ENCODE measurements around the gene ID4.

Gene ID4

DNA sequence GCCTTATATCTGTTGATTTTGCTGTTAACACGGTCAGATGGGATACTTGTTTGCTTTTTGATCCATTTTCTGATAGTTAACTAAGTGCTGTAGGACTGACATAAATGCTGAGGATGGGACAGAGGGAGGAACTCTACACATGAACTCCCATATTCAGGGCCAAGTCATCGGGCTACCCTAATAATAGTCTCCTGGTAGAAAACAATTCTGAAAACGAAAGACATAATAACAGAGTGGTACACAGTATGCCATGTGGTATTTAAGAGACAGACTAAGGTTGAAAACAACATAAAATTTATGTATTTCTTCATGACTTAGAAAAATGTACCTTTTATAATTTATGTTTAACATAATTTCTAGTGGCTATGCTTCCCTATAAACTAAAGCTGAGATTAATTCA, 12.0 kb downstream of the ID4 start:
- H3K27me3 ChIP-seq (ENCODE audit: control insufficient read depth, low read length), result no peaks in the 10 kb centered on the region
- H3K9me2 ChIP-seq (replicated peaks; ENCODE audit: control insufficient read depth, low read length), result no peaks in the 10 kb centered on the region
- H4K20me1 ChIP-seq (ENCODE audit: control insufficient read depth, insufficient read depth, low read depth, low read length), result no peaks in the 10 kb centered on the region
- H3K4me1 ChIP-seq (ENCODE audit: control insufficient read depth, low read length), result peaks cover 19% of the 10 kb centered on the region
- no peaks in the 10 kb centered on the region for H3K36me3 ChIP-seq (ENCODE audit: control insufficient read depth, low read length)
- no peak overlapping the region for H3K4me2 ChIP-seq (ENCODE audit: low read length)
- no peaks in the 10 kb centered on the region for H3F3A ChIP-seq (ENCODE audit: control insufficient read depth, insufficient read depth)
- no peak for TF ChIP-seq CTCF (IDR thresholded peaks at IDR 0.05; ENCODE audit: low read depth, low read length, poor library complexity, severe bottlenecking)
- no peak for TF ChIP-seq EZH2phosphoT487 (IDR thresholded peaks at IDR 0.05; ENCODE audit: borderline replicate concordance, low read length)
- H3K79me2 ChIP-seq (ENCODE audit: control insufficient read depth, low read length), result no peaks in the 10 kb centered on the region
- H3K27ac ChIP-seq (ENCODE audit: low read depth, low read length), result no peak overlapping the region
- H3K4me3 ChIP-seq (ENCODE audit: low read length), result no peak overlapping the region
- H3K9me3 ChIP-seq (ENCODE audit: control insufficient read depth, insufficient read depth, low read length), result no peaks in the 10 kb centered on the region

DNA sequence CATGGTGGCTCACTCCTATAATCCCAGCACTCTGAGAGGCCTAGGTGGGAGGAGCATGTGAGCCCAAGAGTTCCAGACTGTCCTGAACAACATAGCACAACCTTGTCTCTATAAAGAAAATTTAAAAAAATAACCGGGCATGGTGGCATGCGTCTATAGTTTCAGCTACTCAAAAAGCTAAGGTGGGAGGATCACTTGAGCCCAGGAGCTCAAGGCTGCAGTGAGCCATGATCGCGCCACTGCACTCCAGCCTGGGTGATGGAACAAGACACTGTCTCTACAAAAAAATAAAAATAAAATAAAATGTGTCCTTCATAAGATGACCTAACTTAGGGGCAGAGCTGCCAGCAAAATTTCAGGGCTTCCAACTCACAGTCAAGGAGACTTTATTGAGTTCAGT, 12.6 kb downstream of the ID4 start:
- Histone ChIP-seq H3K4me3 (ENCODE audit: low read length) (no peak overlapping the region), H3F3A (ENCODE audit: control insufficient read depth, insufficient read depth) (no peaks in the 10 kb centered on the region), H3K4me2 (ENCODE audit: low read length) (no peak overlapping the region), H3K27ac (ENCODE audit: low read depth, low read length) (no peak overlapping the region), H3K9me2 (replicated peaks; ENCODE audit: control insufficient read depth, low read length) (no peaks in the 10 kb centered on the region), H4K20me1 (ENCODE audit: control insufficient read depth, insufficient read depth, low read depth, low read length) (no peaks in the 10 kb centered on the region), H3K79me2 (ENCODE audit: control insufficient read depth, low read length) (no peaks in the 10 kb centered on the region), H3K27me3 (ENCODE audit: control insufficient read depth, low read length) (no peaks in the 10 kb centered on the region), H3K9me3 (ENCODE audit: control insufficient read depth, insufficient read depth, low read length) (no peaks in the 10 kb centered on the region), H3K36me3 (ENCODE audit: control insufficient read depth, low read length) (no peaks in the 10 kb centered on the region), H3K4me1 (ENCODE audit: control insufficient read depth, low read length) (peaks cover 14% of the 10 kb centered on the region)
- TF ChIP-seq CTCF (IDR thresholded peaks at IDR 0.05; ENCODE audit: low read depth, low read length, poor library complexity, severe bottlenecking), result no peak
- TF ChIP-seq EZH2phosphoT487 (IDR thresholded peaks at IDR 0.05; ENCODE audit: borderline replicate concordance, low read length), result no peak

DNA sequence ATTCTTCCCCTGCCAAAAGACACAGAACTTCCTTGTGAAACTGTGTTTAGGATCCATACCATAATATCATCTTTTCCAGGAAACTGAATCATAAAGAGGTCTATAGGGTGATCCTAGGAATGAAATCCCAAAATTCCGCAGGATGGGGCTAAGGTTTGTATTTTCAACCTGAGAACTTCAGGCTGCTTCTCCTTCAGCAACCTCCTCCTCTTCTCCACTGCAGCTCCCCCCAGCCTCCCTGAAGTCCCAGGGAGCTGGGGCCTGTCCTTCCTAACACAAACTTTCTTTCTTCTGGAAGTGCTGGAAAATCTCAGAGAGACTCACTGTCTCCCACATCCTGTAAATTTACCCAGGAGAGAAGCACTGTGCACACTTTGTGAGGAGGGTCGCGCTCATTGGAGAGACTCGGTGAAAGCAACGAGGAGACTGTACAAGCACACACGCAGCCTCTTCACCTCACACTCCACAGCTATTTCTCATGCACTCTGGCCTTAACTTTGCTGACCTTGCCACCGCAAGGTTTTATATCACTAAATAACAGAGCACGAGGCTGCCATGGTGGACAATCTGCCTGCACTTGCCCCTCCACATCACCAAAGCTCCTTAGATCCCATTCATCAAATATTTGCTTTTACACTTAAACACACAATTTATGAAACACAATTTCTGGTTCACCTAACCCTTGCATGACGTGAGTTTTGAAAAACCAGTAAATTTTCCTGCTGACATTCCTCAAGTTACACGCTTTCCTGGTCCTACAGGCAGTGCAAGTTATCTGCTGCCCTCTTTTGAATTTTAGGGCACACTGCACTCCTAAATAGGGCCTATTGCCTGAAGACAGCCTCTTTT, 14.3 kb downstream of the ID4 start:
- Histone ChIP-seq H3K4me2 (ENCODE audit: low read length) (no peak overlapping the region), H3K4me3 (ENCODE audit: low read length) (no peak overlapping the region)

More for the DNA sequence above, 14.3 kb downstream of the ID4 start:
- Histone ChIP-seq H3K27me3 (ENCODE audit: control insufficient read depth, low read length) (no peaks in the 10 kb centered on the region), H3K9me2 (replicated peaks; ENCODE audit: control insufficient read depth, low read length) (no peaks in the 10 kb centered on the region), H3K79me2 (ENCODE audit: control insufficient read depth, low read length) (no peaks in the 10 kb centered on the region), H3K27ac (ENCODE audit: low read depth, low read length) (no peak overlapping the region), H3K4me1 (ENCODE audit: control insufficient read depth, low read length) (peaks cover 13% of the 10 kb centered on the region), H4K20me1 (ENCODE audit: control insufficient read depth, insufficient read depth, low read depth, low read length) (no peaks in the 10 kb centered on the region), H3K36me3 (ENCODE audit: control insufficient read depth, low read length) (no peaks in the 10 kb centered on the region), H3F3A (ENCODE audit: control insufficient read depth, insufficient read depth) (no peaks in the 10 kb centered on the region), H3K9me3 (ENCODE audit: control insufficient read depth, insufficient read depth, low read length) (no peaks in the 10 kb centered on the region)
- TF ChIP-seq EZH2phosphoT487 (IDR thresholded peaks at IDR 0.05; ENCODE audit: borderline replicate concordance, low read length) (no peak), CTCF (IDR thresholded peaks at IDR 0.05; ENCODE audit: low read depth, low read length, poor library complexity, severe bottlenecking) (peak; percentile 87)
